Tibial artery (tissue), 4 donors: Measurements from ENCODE around the gene CELSR2.

Source experiments
- DNase-seq, 2 donors: peaks; one replicate each; pipeline ENCODE4 v3.0.0-alpha.2; 2019
- H3K27ac ChIP-seq, 2 donors: fragments of 200-600 bp; sonication (generic) in 1 of 2; 1 replicate in 1 of 2; 2 replicates in 1 of 2; pipeline ENCODE4 v1.5.1; 2018 to 2019; ENCODE audit warnings: mild to moderate bottlenecking in 1 of 2
- H3K27me3 ChIP-seq, 2 donors: fragments of 200-600 bp; sonication (generic) in 1 of 2; one replicate each; pipeline versions ENCODE4 v1.5.1 to v1.6.0; 2016 to 2019
- H3K36me3 ChIP-seq, 3 donors: fragments of 200-600 bp; sonication (generic) in 2 of 3; one replicate each; pipeline ENCODE4 v1.5.1; 2016 to 2019; ENCODE audit warnings: mild to moderate bottlenecking in 2 of 3
- H3K4me1 ChIP-seq, 4 donors: fragments of 200-600 bp; sonication (generic) in 2 of 4; 1 replicate in 3 of 4; 2 replicates in 1 of 4; pipeline ENCODE4 v1.5.1; 2016 to 2019
- H3K4me3 ChIP-seq, 2 donors: fragments of 200-600 bp; sonication (generic) in 1 of 2; 1 replicate in 1 of 2; 2 replicates in 1 of 2; pipeline ENCODE4 v1.5.1; 2018 to 2019; ENCODE audit warnings: mild to moderate bottlenecking in 2 of 2
- H3K9me3 ChIP-seq, 3 donors: fragments of 200-600 bp; sonication (generic) in 1 of 3; one replicate each; pipeline ENCODE4 v1.5.1; 2016 to 2019
- intact Hi-C: fragments of 100-400 bp; cut with DNase I; formaldehyde crosslinking; loops from one replicate; pipeline ENCODE4 v1.15.0; 2023; ENCODE audit warnings: low total_unique reads
- TF ChIP-seq, protein P1 (sequence below), 2 experiments: fragments of 200-600 bp in 1 of 2; fragments of 450-650 bp in 1 of 2; IDR thresholded peaks; one replicate each; pipeline ENCODE4 v1.5.1; 2017 to 2019; ENCODE audit warnings: antibody characterized with exemption in 2 of 2, mild to moderate bottlenecking in 1 of 2, moderate library complexity in 1 of 2

The CELSR2 gene

GRCh38 chr1:109296782-109297181 lies 47.4 kb downstream of the CELSR2 start:
- no peaks in the 10 kb centered on the region for H3K9me3 ChIP-seq
- no peak for DNase-seq
- no peak overlapping the region for H3K4me3 ChIP-seq
- no peaks in the 10 kb centered on the region for H3K27me3 ChIP-seq
- no peaks in the 10 kb centered on the region for H3K36me3 ChIP-seq
- TF ChIP-seq, protein P1, sequence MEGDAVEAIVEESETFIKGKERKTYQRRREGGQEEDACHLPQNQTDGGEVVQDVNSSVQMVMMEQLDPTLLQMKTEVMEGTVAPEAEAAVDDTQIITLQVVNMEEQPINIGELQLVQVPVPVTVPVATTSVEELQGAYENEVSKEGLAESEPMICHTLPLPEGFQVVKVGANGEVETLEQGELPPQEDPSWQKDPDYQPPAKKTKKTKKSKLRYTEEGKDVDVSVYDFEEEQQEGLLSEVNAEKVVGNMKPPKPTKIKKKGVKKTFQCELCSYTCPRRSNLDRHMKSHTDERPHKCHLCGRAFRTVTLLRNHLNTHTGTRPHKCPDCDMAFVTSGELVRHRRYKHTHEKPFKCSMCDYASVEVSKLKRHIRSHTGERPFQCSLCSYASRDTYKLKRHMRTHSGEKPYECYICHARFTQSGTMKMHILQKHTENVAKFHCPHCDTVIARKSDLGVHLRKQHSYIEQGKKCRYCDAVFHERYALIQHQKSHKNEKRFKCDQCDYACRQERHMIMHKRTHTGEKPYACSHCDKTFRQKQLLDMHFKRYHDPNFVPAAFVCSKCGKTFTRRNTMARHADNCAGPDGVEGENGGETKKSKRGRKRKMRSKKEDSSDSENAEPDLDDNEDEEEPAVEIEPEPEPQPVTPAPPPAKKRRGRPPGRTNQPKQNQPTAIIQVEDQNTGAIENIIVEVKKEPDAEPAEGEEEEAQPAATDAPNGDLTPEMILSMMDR (IDR thresholded peaks at IDR 0.05), result no peak
- no peak overlapping the region for H3K27ac ChIP-seq
- intact Hi-C loops, result no loop called here
- H3K4me1 ChIP-seq, result peaks cover 0 to 25% (median 17%) of the 10 kb centered on the region in 4 donors

DNA sequence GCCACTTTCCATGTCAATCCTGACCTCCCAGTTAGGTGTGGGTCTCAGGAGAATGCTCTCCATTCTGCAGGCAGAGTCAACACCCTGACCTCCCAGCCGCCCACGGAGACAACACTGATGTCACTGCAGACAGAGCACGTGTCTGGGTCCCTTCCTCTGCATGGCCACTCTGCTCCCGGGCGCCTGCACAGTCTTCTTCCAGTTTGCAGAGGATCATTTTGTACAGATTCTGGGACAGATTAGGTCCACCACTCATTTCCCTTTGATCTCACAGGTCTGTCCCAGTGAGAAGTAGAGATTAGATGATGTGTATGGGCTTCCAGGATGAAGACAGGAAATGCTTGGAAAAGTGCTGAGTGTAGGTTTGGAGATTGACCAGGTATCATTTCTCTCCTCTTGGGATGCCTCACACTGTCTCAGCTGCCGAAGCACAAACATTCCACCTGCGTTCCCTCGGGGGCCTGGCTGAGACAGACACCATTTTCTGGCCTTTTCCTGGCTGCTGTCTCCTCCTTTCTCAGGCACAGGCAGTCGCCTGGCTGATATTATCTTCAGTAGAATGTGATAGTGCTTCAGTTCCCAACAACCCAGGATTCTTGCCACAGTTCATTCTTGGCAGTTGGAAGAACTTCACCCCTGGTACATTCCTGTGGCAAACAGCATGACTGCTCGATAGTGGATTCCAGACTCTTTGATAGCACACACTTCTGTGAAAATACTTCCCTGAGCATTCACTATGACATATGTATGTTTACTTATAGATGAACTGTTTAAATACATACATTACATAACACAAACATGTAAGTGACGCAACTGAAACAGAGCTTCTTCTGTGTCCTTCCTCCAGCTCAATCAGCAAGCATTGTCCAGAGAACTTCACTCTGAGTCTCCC lies 49.6 kb downstream of the CELSR2 start:
- no peak overlapping the region for H3K4me3 ChIP-seq
- H3K36me3 ChIP-seq, result no peaks in the 10 kb centered on the region
- no peaks in the 10 kb centered on the region for H3K27me3 ChIP-seq
- DNase-seq, result no peak
- peak overlapping the region; percentile 20 to 39 for H3K27ac ChIP-seq
- H3K9me3 ChIP-seq, result no peaks in the 10 kb centered on the region
- peaks cover 0 to 25% (median 17%) of the 10 kb centered on the region in 4 donors for H3K4me1 ChIP-seq
- intact Hi-C loops, result no loop called here
- TF ChIP-seq, protein P1 (IDR thresholded peaks at IDR 0.05), result no peak

GRCh38 chr1:109299558-109300343 lies 50.4 kb downstream of the CELSR2 start:
- intact Hi-C loops, result no loop called here
- Histone ChIP-seq H3K27me3 (no peaks in the 10 kb centered on the region), H3K27ac (peak overlapping the region; percentile 14 to 20), H3K4me1 (peaks cover 0 to 25% (median 17%) of the 10 kb centered on the region in 4 donors), H3K36me3 (no peaks in the 10 kb centered on the region), H3K4me3 (no peak overlapping the region), H3K9me3 (no peaks in the 10 kb centered on the region)
- TF ChIP-seq, protein P1 (IDR thresholded peaks at IDR 0.05), result no peak
- DNase-seq, result no peak

DNA sequence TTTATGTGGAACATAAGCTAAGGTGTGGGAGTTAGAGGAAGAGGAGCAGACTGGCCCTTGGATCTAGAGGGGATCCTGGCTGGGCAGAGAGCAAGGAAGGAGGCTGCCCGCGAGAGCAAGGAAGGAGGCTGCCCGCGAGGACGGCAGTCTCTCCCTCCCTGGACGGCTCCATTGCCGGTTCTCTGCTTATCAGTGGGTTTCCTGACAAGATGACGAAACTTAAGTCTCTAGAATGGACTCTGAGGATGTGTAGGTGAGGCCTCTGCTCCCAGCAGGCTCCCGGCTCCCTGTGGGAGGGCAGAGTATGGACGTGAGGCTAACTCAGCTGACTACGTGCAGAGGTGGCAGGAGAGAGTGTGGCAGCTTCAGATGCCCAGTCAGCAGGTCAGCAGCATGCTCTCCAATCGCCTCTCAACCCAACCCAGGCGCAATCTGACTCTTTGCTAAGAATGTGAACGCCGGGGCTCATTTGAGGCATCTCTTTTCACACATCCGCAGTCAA lies 51.4 kb downstream of the CELSR2 start:
- Histone ChIP-seq H3K4me3 (no peak overlapping the region), H3K4me1 (peaks cover 0 to 25% (median 17%) of the 10 kb centered on the region in 4 donors), H3K27me3 (no peaks in the 10 kb centered on the region), H3K9me3 (no peaks in the 10 kb centered on the region), H3K36me3 (no peaks in the 10 kb centered on the region), H3K27ac (no peak overlapping the region)
- TF ChIP-seq, protein P1 (IDR thresholded peaks at IDR 0.05), result no peak
- DNase-seq, result no peak
- intact Hi-C loops, result no loop called here

- H3K36me3 ChIP-seq, result no peaks in the 10 kb centered on the region
- TF ChIP-seq, protein P1 (IDR thresholded peaks at IDR 0.05), result no peak
- H3K27me3 ChIP-seq, result no peaks in the 10 kb centered on the region
- peaks cover 0 to 28% (median 19%) of the 10 kb centered on the region in 4 donors for H3K4me1 ChIP-seq
- intact Hi-C loops, result no loop called here
- no peaks in the 10 kb centered on the region for H3K9me3 ChIP-seq
- no peak overlapping the region for H3K4me3 ChIP-seq
- no peak for DNase-seq
- H3K27ac ChIP-seq, result no peak overlapping the region
These were observed 52.5 kb downstream of the CELSR2 start for GRCh38 chr1:109301874-109302273.
